Ramos (cell line): ENCODE measurements around the gene ITGA11.

Experiments
- in situ Hi-C: fragments of 300-500 bp; cut with MboI; formaldehyde crosslinking; loops from one replicate; pipeline ENCODE4 v1.14.3; 2022; ENCODE audit warnings: low sequenced_read_pairs; ENCODE audit not compliant: unreplicated experiment

Gene ITGA11

GRCh38 chr15:68284616-68285258, 147.2 kb downstream of the ITGA11 start:
- in situ Hi-C loops = no loop called here

DNA sequence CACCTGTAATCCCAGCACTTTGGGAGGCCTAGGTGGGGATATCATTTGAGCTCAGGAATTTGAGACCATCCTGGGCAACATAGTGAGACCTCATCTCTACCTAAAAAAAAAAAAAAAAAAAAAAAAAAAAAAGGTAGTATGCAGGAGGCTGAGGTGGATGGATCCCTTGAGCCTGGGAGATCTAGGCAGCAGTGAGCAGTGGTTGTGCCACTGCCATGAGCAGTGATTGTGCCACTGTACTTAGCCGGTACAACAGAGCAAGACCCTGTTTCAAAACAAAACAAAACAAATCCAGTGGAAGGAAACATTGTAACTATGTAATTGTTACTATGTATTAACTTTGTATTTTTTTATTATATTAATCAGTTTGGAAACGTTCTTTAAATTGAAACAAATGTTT, 148.6 kb downstream of the ITGA11 start:
- in situ Hi-C loops = no loop called here

DNA sequence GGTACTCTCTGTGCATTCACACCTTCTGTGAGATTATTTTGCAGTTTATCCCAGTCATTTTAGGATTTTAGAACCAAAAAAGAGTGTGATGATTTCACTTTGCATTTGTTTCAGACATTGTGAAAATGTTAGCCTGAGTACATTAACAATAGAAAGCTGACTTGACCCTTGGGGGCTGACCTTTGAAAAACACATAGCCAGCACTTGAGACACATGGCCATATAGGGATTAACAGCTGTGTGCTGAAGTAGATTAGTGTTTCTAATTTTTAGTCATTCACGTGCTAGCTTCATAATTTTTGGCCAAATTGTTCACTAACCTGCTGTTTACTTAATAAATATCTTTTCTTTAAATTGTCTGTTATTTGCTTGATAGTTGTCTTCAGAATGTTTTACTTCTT, 151.0 kb downstream of the ITGA11 start:
- in situ Hi-C loops = no loop called here

GRCh38 chr15:68279779-68280753, 151.9 kb downstream of the ITGA11 start:
- in situ Hi-C loops = no loop called here

GRCh38 chr15:68278595-68279405, 153.2 kb downstream of the ITGA11 start:
- in situ Hi-C loops = no loop called here

- in situ Hi-C loops = no loop called here
Observed at GRCh38 chr15:68278345-68278594, 153.7 kb downstream of the ITGA11 start.

GRCh38 chr15:68277603-68278344, 154.2 kb downstream of the ITGA11 start, which contains the start of gene FEM1B:
Gene FEM1B (plus strand): TSS chr15:68277745. CDS start chr15:68278418, 673 bp downstream.
- in situ Hi-C loops = no loop called here

DNA sequence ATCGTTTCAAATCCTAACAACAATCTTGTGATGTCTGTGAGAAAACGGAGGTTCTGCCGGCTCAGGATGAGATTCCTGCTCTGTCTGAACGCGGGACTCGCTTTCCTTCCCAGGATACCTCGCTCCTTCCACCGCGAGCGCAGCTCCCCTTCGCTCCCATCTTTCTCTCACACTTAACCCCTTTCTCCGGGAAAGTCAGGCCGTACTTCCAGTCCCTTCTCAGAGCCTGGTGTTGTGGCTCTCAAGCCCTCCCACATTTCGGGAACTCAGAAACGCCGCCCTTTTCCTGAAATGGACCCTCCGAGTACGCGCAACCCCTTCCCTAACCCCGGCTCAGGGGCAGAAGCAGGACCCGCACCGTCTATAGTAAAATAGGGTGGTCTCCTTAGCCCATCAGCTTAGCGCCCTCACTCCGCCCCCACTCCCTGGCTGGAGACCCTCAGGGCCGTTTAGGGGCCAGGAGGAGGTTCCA, 154.8 kb downstream of the ITGA11 start:
- in situ Hi-C loops = no loop called here

DNA sequence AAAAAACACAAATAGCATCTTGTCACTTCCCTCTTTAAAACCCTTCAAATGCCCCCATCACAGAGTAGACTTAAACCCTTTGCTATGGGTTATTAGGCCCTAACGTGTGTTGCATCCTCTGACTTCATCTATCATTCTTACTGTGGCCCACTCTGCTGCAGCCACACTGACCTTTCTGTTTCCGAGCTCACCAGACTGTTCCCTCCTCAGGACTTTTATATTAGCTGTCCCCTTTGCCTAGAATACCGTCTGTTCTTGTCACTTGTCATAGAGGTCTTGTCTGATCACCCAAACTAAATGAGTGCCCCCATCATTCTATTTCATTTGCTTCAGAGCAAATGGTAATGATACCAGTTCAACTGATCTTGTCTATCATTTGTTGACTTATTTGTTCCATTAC, 155.3 kb downstream of the ITGA11 start:
- in situ Hi-C loops = no loop called here

DNA sequence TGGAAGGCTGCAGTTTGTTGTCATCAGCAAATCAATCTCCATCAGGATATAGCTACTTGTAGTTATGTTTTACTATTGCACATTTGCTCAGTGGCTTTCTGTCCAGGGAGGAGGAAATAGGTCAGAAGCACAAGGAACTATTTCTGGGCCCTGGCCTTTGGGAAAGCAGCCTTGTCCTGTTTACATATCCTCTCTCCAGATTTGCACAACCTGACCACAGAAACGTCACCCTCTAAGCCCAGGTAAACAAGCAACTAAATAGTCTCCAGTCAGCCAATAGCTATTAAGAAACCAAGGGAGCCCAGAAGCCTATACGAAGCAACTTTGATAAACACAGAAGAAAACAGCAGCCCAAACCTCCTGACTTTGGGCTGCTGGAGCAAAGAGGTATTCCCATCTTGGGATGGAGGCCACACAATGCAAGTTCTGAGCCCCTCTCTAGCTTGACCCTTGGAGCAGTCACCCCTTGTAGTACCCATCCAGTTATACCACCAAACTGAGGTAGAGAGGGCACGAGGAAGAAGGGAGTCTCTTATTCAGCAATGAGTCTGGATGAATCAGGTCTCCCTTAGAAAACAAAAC, 156.7 kb downstream of the ITGA11 start:
- in situ Hi-C loops = no loop called here

DNA sequence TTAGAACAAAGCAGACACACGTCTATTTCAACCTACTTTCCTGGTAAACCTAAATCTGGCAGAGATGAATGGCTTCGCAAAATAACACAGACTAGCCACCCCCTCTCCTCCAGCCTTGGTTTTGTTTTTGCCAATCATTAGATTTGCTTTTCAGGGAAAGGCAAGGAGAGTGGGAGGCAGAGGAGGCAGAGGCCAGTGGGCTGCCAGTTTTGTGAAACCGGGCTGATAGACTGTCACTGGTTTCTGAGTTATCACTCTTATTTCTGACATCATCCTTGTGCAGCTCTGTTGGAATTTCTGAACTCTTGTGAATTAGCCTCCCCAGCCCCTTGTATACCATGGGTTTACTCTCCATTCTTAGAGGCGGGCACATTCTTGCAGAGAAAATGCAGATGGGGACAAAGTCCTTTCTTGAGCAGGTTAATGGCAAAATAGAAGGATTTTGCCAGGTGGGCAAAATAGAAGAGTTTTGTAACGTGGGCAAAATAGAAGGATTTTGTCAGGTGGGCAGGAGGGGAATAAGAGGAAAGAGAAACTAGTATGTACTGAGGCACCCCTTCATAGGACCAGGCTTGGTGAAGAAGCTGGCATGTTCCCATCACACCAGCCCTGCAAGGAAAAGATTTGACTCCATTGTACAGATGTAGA, 157.6 kb downstream of the ITGA11 start:
- in situ Hi-C loops = no loop called here

DNA sequence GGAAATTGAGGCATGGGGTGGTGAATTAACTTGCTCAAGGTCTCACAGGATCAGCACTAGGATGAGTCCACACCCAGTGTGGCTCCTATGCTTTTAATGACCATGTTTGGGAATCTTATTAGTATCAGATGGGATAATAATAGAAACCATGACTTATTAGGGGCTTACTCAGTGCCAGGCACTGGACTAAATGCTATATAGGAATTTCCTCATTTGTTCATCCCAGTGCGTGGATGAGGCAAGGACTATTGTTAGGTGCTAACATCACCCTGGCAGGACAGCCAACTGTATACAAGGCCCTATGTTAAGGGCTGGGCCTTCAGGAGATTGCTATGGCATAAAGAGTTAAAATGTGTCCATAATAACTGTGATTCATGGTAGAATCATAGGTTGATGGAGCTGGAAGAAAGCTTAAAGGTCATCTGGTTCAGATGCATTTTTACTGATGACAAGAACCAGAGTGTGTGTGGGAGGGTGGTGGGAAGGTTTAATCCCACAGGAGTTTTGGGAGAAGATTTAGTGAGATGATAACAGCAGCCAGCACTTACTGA, 159.2 kb downstream of the ITGA11 start:
- in situ Hi-C loops = no loop called here

DNA sequence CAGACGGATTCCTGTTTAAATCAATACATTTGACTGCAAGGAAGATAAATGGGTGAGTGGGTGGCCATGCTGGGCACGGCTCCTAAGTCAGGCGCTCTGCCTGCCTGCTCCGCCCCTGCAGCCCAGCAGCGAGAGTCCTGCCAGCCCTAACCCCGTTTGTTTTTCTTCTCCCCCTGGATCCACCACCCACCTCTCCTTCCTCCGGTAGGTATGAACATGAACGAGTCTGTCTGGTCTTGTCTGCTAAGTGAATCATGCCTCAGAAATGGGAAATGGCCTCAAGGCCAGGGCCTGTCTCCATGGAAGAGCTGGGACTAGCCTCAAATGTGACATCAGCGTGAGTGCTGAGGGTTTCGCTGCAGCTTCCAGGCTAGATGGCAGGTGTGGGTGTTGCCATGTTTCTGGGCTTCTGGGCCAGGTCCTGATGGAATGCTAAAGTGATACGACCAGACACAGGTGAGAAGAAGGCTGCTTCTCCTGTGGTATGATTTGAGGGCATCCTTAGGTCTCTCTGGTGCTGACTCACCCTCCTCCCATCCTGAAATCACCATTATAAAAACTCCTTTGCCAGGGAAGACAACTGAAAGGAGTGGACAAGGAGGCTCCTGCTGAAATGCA, 160.0 kb downstream of the ITGA11 start:
- in situ Hi-C loops = no loop called here

GRCh38 chr15:68268405-68268804, 163.6 kb downstream of the ITGA11 start:
- in situ Hi-C loops = no loop called here

GRCh38 chr15:68265674-68266073, 166.3 kb downstream of the ITGA11 start:
- in situ Hi-C loops = no loop called here

DNA sequence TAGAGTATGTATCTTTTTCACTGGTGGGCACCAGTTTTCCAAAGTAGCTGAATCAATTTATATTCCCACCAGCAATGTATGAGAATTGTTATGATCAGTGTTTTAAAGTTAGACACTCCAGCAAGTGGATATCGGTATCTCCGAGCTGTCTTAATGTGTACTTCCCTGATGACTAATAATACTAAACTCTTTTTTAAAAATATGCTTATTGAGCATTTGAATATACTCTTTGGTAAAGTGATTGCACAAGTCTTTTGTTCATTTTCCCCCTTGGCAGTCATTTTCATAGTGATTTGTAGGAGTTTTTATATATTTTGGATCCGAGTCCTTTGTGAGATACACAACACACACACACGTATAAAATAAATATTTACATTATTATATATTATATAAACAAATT, 166.9 kb downstream of the ITGA11 start:
- in situ Hi-C loops = no loop called here

DNA sequence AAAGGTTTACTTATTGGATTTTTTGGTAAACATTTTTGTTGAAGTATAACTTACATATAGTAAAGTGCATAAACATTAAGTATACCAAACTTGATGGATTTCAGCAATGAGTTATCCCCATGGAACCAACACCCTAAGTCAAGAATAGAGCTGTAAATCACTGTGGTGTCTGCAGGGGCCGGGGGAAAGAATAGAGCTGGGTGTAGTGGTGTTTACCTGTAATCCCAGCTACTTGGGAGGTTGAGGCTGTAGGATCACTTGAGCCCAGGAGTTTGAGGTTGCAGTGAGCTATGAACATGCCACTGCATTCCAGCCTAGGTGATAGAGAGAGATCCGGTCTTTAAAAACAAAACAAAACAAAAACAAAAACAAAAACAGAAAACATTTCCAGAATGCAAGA, 167.7 kb downstream of the ITGA11 start:
- in situ Hi-C loops = no loop called here

GRCh38 chr15:68262514-68263356, 169.2 kb downstream of the ITGA11 start:
- in situ Hi-C loops = no loop called here
